Measurements from ENCODE around the gene ADGRG3. TPM values are rescaled to one million over a fixed set of nuclear protein-coding genes. Genes with fewer than 3 reads are reported as not detected.
A peak's percentile ranks its signal among the peaks of the same experiment; 100 is the strongest.

The ADGRG3 gene
- total RNA-seq, 1 donor from 2014 or later: not detected

DNA sequence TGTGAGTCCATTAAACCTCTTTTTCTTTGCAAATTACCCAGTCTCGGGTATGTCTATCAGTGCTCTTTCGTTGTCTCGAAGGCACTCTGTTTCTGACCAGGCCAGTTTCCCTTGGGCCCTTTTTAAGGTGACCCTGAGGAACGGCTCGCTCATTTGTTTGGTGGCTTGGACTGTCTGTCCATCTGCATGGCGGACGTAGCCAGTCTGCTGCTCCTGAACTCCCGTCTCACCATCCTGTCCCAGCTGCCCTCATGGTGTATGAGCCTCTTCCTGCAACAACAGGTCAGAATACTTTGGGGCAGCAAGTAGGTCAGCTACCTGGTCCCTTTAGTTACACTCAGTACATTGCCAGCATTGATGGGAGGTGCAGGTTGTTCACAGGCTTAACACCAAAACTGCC lies 45.5 kb downstream of the ADGRG3 start:
- no peaks in the 10 kb centered on the region for H3K36me3 ChIP-seq (ENCODE audit: control insufficient read depth, insufficient read depth, low read length)
- H3K27me3 ChIP-seq (ENCODE audit: control insufficient read depth, insufficient read depth, low read length): peaks cover 17% of the 10 kb centered on the region
- TF ChIP-seq, protein P1, sequence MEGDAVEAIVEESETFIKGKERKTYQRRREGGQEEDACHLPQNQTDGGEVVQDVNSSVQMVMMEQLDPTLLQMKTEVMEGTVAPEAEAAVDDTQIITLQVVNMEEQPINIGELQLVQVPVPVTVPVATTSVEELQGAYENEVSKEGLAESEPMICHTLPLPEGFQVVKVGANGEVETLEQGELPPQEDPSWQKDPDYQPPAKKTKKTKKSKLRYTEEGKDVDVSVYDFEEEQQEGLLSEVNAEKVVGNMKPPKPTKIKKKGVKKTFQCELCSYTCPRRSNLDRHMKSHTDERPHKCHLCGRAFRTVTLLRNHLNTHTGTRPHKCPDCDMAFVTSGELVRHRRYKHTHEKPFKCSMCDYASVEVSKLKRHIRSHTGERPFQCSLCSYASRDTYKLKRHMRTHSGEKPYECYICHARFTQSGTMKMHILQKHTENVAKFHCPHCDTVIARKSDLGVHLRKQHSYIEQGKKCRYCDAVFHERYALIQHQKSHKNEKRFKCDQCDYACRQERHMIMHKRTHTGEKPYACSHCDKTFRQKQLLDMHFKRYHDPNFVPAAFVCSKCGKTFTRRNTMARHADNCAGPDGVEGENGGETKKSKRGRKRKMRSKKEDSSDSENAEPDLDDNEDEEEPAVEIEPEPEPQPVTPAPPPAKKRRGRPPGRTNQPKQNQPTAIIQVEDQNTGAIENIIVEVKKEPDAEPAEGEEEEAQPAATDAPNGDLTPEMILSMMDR (IDR thresholded peaks at IDR 0.05; ENCODE audit: insufficient read depth, low read length, poor library complexity, severe bottlenecking): no peak
- no peak for DNase-seq (ENCODE audit: low read depth)
- no peak overlapping the region for H3K4me3 ChIP-seq (ENCODE audit: low read depth, low read length)

DNA sequence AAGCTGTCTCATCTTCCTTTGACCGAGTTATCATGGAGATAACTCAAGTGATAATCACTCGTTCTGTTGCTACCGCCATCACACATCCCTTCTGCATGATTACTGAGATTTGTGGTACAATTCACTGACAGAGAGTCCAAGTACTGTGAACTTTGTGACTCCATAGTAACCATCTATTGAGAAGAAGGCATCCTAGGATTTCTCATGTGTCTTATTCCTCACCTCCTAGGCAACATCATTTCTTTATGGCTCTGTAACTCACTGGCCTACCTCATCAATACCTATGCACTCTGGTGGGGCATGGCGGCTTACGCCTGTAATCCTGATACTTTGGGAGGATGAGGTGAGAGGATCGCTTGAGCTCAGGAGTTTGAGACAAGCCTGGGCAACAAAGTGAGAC lies 45.9 kb downstream of the ADGRG3 start:
- no peaks in the 10 kb centered on the region for H3K36me3 ChIP-seq (ENCODE audit: control insufficient read depth, insufficient read depth, low read length)
- TF ChIP-seq, protein P1 (IDR thresholded peaks at IDR 0.05; ENCODE audit: insufficient read depth, low read length, poor library complexity, severe bottlenecking): no peak

GRCh38 chr16:57720142-57720575 lies 52.1 kb downstream of the ADGRG3 start:
- H3K36me3 ChIP-seq (ENCODE audit: control insufficient read depth, insufficient read depth, low read length): no peaks in the 10 kb centered on the region
- TF ChIP-seq, protein P1 (IDR thresholded peaks at IDR 0.05; ENCODE audit: insufficient read depth, low read length, poor library complexity, severe bottlenecking): peak; percentile 79
- H3K4me3 ChIP-seq (ENCODE audit: low read depth, low read length): no peak overlapping the region
- no peak for DNase-seq (ENCODE audit: low read depth)
- peaks cover 10% of the 10 kb centered on the region for H3K27me3 ChIP-seq (ENCODE audit: control insufficient read depth, insufficient read depth, low read length)

More for the DNA sequence above, 45.9 kb downstream of the ADGRG3 start:
- Histone ChIP-seq H3K4me3 (ENCODE audit: low read depth, low read length) (no peak overlapping the region), H3K27me3 (ENCODE audit: control insufficient read depth, insufficient read depth, low read length) (peaks cover 17% of the 10 kb centered on the region)
- DNase-seq (ENCODE audit: low read depth): no peak

- H3K36me3 ChIP-seq (ENCODE audit: control insufficient read depth, insufficient read depth, low read length): no peaks in the 10 kb centered on the region
- no peak overlapping the region for H3K4me3 ChIP-seq (ENCODE audit: low read depth, low read length)
- DNase-seq (ENCODE audit: low read depth): no peak
- peaks cover 3% of the 10 kb centered on the region for H3K27me3 ChIP-seq (ENCODE audit: control insufficient read depth, insufficient read depth, low read length)
- TF ChIP-seq, protein P1 (IDR thresholded peaks at IDR 0.05; ENCODE audit: insufficient read depth, low read length, poor library complexity, severe bottlenecking): no peak
These were observed 53.5 kb downstream of the ADGRG3 start for GRCh38 chr16:57721356-57722209.

GRCh38 chr16:57722210-57722499 lies 54.0 kb downstream of the ADGRG3 start:
- Histone ChIP-seq H3K4me3 (ENCODE audit: low read depth, low read length) (no peak overlapping the region), H3K36me3 (ENCODE audit: control insufficient read depth, insufficient read depth, low read length) (no peaks in the 10 kb centered on the region), H3K27me3 (ENCODE audit: control insufficient read depth, insufficient read depth, low read length) (peaks cover 3% of the 10 kb centered on the region)
- no peak for DNase-seq (ENCODE audit: low read depth)
- TF ChIP-seq, protein P1 (IDR thresholded peaks at IDR 0.05; ENCODE audit: insufficient read depth, low read length, poor library complexity, severe bottlenecking): no peak

GRCh38 chr16:57722651-57723050 lies 54.5 kb downstream of the ADGRG3 start:
- TF ChIP-seq, protein P1 (IDR thresholded peaks at IDR 0.05; ENCODE audit: insufficient read depth, low read length, poor library complexity, severe bottlenecking): no peak
- Histone ChIP-seq H3K27me3 (ENCODE audit: control insufficient read depth, insufficient read depth, low read length) (peaks cover 3% of the 10 kb centered on the region), H3K36me3 (ENCODE audit: control insufficient read depth, insufficient read depth, low read length) (no peaks in the 10 kb centered on the region), H3K4me3 (ENCODE audit: low read depth, low read length) (no peak overlapping the region)
- DNase-seq (ENCODE audit: low read depth): no peak
